ENCODE data around the gene IL17REL. TPM values are rescaled to one million over a fixed set of nuclear protein-coding genes. Genes with fewer than 3 reads are reported as not detected.
A peak's percentile ranks its signal among the peaks of the same experiment; 100 is the strongest.

Gene IL17REL
- total RNA-seq, 1 donor from 2014 or later, result not detected

- no peak for DNase-seq
Measured at GRCh38 chr22:50046019-50046415, 33.5 kb upstream of the IL17REL start.

- DNase-seq, result no peak
Measured at GRCh38 chr22:50045211-50046018, 32.9 kb upstream of the IL17REL start.

- no peak for DNase-seq
Measured at GRCh38 chr22:50044485-50045118, 32.0 kb upstream of the IL17REL start.

- DNase-seq, result no peak
Measured at GRCh38 chr22:50041361-50042065, 28.9 kb upstream of the IL17REL start.

- DNase-seq, result no peak
Measured at GRCh38 chr22:50040717-50041116, 28.2 kb upstream of the IL17REL start.

GRCh38 chr22:50039669-50040443, 27.3 kb upstream of the IL17REL start:
- no peak for DNase-seq

GRCh38 chr22:50035976-50036724, 23.6 kb upstream of the IL17REL start:
- no peak for DNase-seq

GRCh38 chr22:50035131-50035881, 22.7 kb upstream of the IL17REL start:
- no peak for DNase-seq

- DNase-seq, result no peak
Measured at GRCh38 chr22:50034126-50035081, 21.8 kb upstream of the IL17REL start.

- DNase-seq, result no peak
Measured at GRCh38 chr22:50032941-50033601, 20.5 kb upstream of the IL17REL start.

GRCh38 chr22:50032109-50032871, 19.7 kb upstream of the IL17REL start:
- no peak for DNase-seq

GRCh38 chr22:50031189-50032091, 18.9 kb upstream of the IL17REL start:
- no peak for DNase-seq

- peak; percentile 16 for DNase-seq
Measured at GRCh38 chr22:50030297-50031188, 18.0 kb upstream of the IL17REL start.

GRCh38 chr22:50027639-50028537, 15.3 kb upstream of the IL17REL start:
- peak; percentile 33 for DNase-seq

GRCh38 chr22:50025993-50026392, 13.4 kb upstream of the IL17REL start:
- no peak for DNase-seq

Data from occipital lobe (tissue), 2 donors.